ENCODE results near the gene DLL3. TPM values are rescaled to one million over a fixed set of nuclear protein-coding genes. Genes with fewer than 3 reads are reported as not detected.
A peak's percentile ranks its signal among the peaks of the same experiment; 100 is the strongest.

The DLL3 gene
- total and polyA plus RNA-seq, 2 experiments from 2014 or later = 1.2 to 2.1 TPM

- DNase-seq = peak; percentile 99
- Histone ChIP-seq H3K27ac (peak within 1 kb of the TSS; percentile 64), H3K36me3 (ENCODE audit: low read depth) (peaks cover 6% of the 10 kb centered on the region; the same call in 1 of the 2 replicates), H3K27me3 (replicated peaks; ENCODE audit: insufficient read depth) (no peaks in the 10 kb centered on the region), H4K20me1 (ENCODE audit: insufficient read depth) (no peaks in the 10 kb centered on the region), H3K79me2 (ENCODE audit: insufficient read depth) (peaks cover 48% of the 10 kb centered on the region), H3K9ac (peak within 1 kb of the TSS; percentile 98), H3K4me2 (ENCODE audit: unreplicated experiment) (peak within 1 kb of the TSS; percentile 91), H3K4me1 (ENCODE audit: insufficient read depth) (peaks cover 8% of the 10 kb centered on the region), H3K9me2 (ENCODE audit: insufficient read depth) (no peaks in the 10 kb centered on the region), H3K4me3 (peak within 1 kb of the TSS; percentile 95), H3K9me3 (ENCODE audit: low read depth) (no peaks in the 10 kb centered on the region), H3F3A (ENCODE audit: insufficient read depth) (peaks cover 15% of the 10 kb centered on the region), H2AFZ (peak within 1 kb of the TSS; percentile 89)
- 1% methylated on average over 37 to 51 of the region's 62 CpGs for WGBS, 2 experiments (ENCODE audit: low coverage in 1 of 2, low lambda C conversion rate in 2 of 2, missing lambda C conversion rate in 2 of 2)
- in situ Hi-C loops (cut with MboI) = no loop called here
- TF ChIP-seq EZH2phosphoT487 (IDR thresholded peaks at IDR 0.05; ENCODE audit: insufficient read depth, low read depth) = no peak
- no peak for TF ChIP-seq EZH2 (IDR thresholded peaks at IDR 0.05; ENCODE audit: insufficient read depth, poor library complexity, severe bottlenecking)
Measured at GRCh38 chr19:39480337-39481228, 18.2 kb upstream of the DLL3 start, which contains the start of gene TIMM50. TIMM50 (plus strand) TSS chr19:39480838; CDS start chr19:39480854, 16 bp downstream.

GRCh38 chr19:39481229-39481545 is 17.6 kb upstream of the DLL3 start:
- in situ Hi-C loops (cut with MboI) = no loop called here
- Histone ChIP-seq H3K9me3 (ENCODE audit: low read depth) (no peaks in the 10 kb centered on the region), H3K27me3 (replicated peaks; ENCODE audit: insufficient read depth) (no peaks in the 10 kb centered on the region), H3K4me3 (peak overlapping the region; percentile 95), H3K4me1 (ENCODE audit: insufficient read depth) (peaks cover 8% of the 10 kb centered on the region), H3K9ac (peak overlapping the region; percentile 98), H3F3A (ENCODE audit: insufficient read depth) (peaks cover 15% of the 10 kb centered on the region), H3K4me2 (ENCODE audit: unreplicated experiment) (peak overlapping the region; percentile 91), H3K27ac (peak overlapping the region; percentile 64), H3K9me2 (ENCODE audit: insufficient read depth) (no peaks in the 10 kb centered on the region), H4K20me1 (ENCODE audit: insufficient read depth) (no peaks in the 10 kb centered on the region), H3K36me3 (ENCODE audit: low read depth) (peaks cover 2% of the 10 kb centered on the region; the same call in 1 of the 2 replicates), H3K79me2 (ENCODE audit: insufficient read depth) (peaks cover 48% of the 10 kb centered on the region), H2AFZ (peak overlapping the region; percentile 89)
- TF ChIP-seq EZH2 (IDR thresholded peaks at IDR 0.05; ENCODE audit: insufficient read depth, poor library complexity, severe bottlenecking) = no peak
- no peak for TF ChIP-seq EZH2phosphoT487 (IDR thresholded peaks at IDR 0.05; ENCODE audit: insufficient read depth, low read depth)
- 0 to 1% methylated on average over 10 to 12 of the region's 12 CpGs for WGBS, 2 experiments (ENCODE audit: low coverage in 1 of 2, low lambda C conversion rate in 2 of 2, missing lambda C conversion rate in 2 of 2)
- peak; percentile 45 for DNase-seq

DNA sequence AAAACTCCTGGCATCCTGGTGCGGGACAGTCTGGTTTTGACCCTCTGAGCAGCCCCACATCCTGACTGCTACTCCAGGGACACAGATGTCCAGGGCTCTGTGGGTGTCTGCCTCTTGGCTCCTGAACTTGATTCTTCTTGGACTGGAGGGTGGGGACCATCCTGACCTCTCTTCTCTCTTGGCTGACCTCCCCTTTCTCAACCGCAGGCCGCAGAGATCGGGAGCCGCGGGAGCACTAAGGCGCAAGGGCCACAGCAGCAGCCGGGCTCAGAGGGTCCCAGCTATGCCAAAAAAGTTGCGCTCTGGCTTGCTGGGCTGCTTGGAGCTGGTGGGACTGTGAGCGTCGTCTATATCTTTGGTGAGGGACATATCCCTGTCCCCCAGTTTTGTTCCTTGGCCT is 17.1 kb upstream of the DLL3 start:
- in situ Hi-C loops (cut with MboI) = no loop called here
- H3K36me3 ChIP-seq (ENCODE audit: low read depth) = no peaks in the 10 kb centered on the region; the same call in 1 of the 2 replicates
- peak overlapping the region; percentile 95 for H3K4me3 ChIP-seq
- no peaks in the 10 kb centered on the region for H3K9me2 ChIP-seq (ENCODE audit: insufficient read depth)
- peak overlapping the region; percentile 91 for H3K4me2 ChIP-seq (ENCODE audit: unreplicated experiment)
- H3K9me3 ChIP-seq (ENCODE audit: low read depth) = no peaks in the 10 kb centered on the region
- no peaks in the 10 kb centered on the region for H4K20me1 ChIP-seq (ENCODE audit: insufficient read depth)
- H3F3A ChIP-seq (ENCODE audit: insufficient read depth) = peaks cover 14% of the 10 kb centered on the region
- H3K4me1 ChIP-seq (ENCODE audit: insufficient read depth) = peaks cover 8% of the 10 kb centered on the region
- peak overlapping the region; percentile 89; the same call in 1 of the 2 replicates for H2AFZ ChIP-seq
- TF ChIP-seq EZH2phosphoT487 (IDR thresholded peaks at IDR 0.05; ENCODE audit: insufficient read depth, low read depth) (no peak), EZH2 (IDR thresholded peaks at IDR 0.05; ENCODE audit: insufficient read depth, poor library complexity, severe bottlenecking) (no peak)
- no peak for DNase-seq
- WGBS, 2 experiments (ENCODE audit: low coverage in 1 of 2, low lambda C conversion rate in 2 of 2, missing lambda C conversion rate in 2 of 2) = 70 to 73% methylated on average over 11 of the region's 11 CpGs
- H3K27me3 ChIP-seq (replicated peaks; ENCODE audit: insufficient read depth) = no peaks in the 10 kb centered on the region
- peaks cover 48% of the 10 kb centered on the region for H3K79me2 ChIP-seq (ENCODE audit: insufficient read depth)
- peak overlapping the region; percentile 98 for H3K9ac ChIP-seq
- no peak overlapping the region for H3K27ac ChIP-seq

- peaks cover 9% of the 10 kb centered on the region for H3F3A ChIP-seq (ENCODE audit: insufficient read depth)
- H3K27me3 ChIP-seq (replicated peaks; ENCODE audit: insufficient read depth) = no peaks in the 10 kb centered on the region
- H4K20me1 ChIP-seq (ENCODE audit: insufficient read depth) = no peaks in the 10 kb centered on the region
- H3K4me3 ChIP-seq = no peak overlapping the region
- peaks cover 48% of the 10 kb centered on the region for H3K79me2 ChIP-seq (ENCODE audit: insufficient read depth)
- no peak overlapping the region for H2AFZ ChIP-seq
- H3K27ac ChIP-seq = no peak overlapping the region
- no peaks in the 10 kb centered on the region for H3K9me2 ChIP-seq (ENCODE audit: insufficient read depth)
- 56 to 70% methylated on average over 6 of the region's 6 CpGs for WGBS, 2 experiments (ENCODE audit: low coverage in 1 of 2, low lambda C conversion rate in 2 of 2, missing lambda C conversion rate in 2 of 2)
- no peak for DNase-seq
- no peaks in the 10 kb centered on the region for H3K9me3 ChIP-seq (ENCODE audit: low read depth)
- in situ Hi-C loops (cut with MboI) = no loop called here
- no peak for TF ChIP-seq EZH2 (IDR thresholded peaks at IDR 0.05; ENCODE audit: insufficient read depth, poor library complexity, severe bottlenecking)
- no peak for TF ChIP-seq EZH2phosphoT487 (IDR thresholded peaks at IDR 0.05; ENCODE audit: insufficient read depth, low read depth)
- no peak overlapping the region for H3K4me2 ChIP-seq (ENCODE audit: unreplicated experiment)
- no peaks in the 10 kb centered on the region; the same call in 1 of the 2 replicates for H3K36me3 ChIP-seq (ENCODE audit: low read depth)
- peaks cover 8% of the 10 kb centered on the region for H3K4me1 ChIP-seq (ENCODE audit: insufficient read depth)
- H3K9ac ChIP-seq = no peak overlapping the region
Measured at GRCh38 chr19:39483141-39483540, 15.6 kb upstream of the DLL3 start.
